PC-9 (cell line): Measurements from ENCODE around the gene NXN. TPM values are rescaled to one million over a fixed set of nuclear protein-coding genes. Genes with fewer than 3 reads are reported as not detected.

ENCODE experiments used
- BruUV-seq: library from RNA; stranded (reverse); fragments of 400-500 nt; replicated peaks from 2 replicates; lab custom pipeline; 2021; lab: Mats Ljungman, UMichigan
- CTCF ChIA-PET: fragments of 300-600 bp; sonication (Branson Sonifier 250); formaldehyde crosslinking; loops from one replicate; lab custom pipeline; 2022; ENCODE audit warnings: antibody characterized with exemption; lab: Charles Lee
- POLR2A ChIA-PET: fragments of 300-600 bp; sonication (Branson Sonifier 250); formaldehyde crosslinking; loops from one replicate; lab custom pipeline; 2022; ENCODE audit warnings: antibody characterized with exemption; ENCODE audit not compliant: unreplicated experiment; lab: Charles Lee
- DNase-seq, 2 experiments: peaks; one replicate each; pipeline versions ENCODE4 v3.0.0 to v3.0.0-alpha.2; 2015 to 2022; ENCODE audit warnings: mixed read lengths in 1 of 2
- H2AFZ ChIP-seq: fragments of 200-600 bp; sonication (generic); 2 replicates; pipeline ENCODE4 v1.8.1; 2017; ENCODE audit warnings: antibody characterized with exemption
- H3F3A ChIP-seq: fragments of 200-600 bp; sonication (generic); 2 replicates; pipeline ENCODE4 v1.8.1; 2017; ENCODE audit warnings: antibody characterized with exemption, mild to moderate bottlenecking, low read depth; ENCODE audit not compliant: insufficient read depth
- H3K27ac ChIP-seq: fragments of 200-600 bp; sonication (generic); 2 replicates; pipeline ENCODE4 v1.6.1; 2016; ENCODE audit warnings: mixed run types
- H3K27me3 ChIP-seq: fragments of 200-600 bp; sonication (generic); 2 replicates; pipeline ENCODE4 v1.6.1; 2016; ENCODE audit warnings: low read depth, mixed run types; ENCODE audit not compliant: insufficient read depth
- H3K36me3 ChIP-seq: fragments of 200-600 bp; sonication (generic); 2 replicates; pipeline ENCODE4 v1.6.1; 2016; ENCODE audit warnings: low read depth, mixed run types
- H3K4me1 ChIP-seq: fragments of 200-600 bp; sonication (generic); replicated peaks from 2 replicates; pipeline ENCODE4 v1.6.1; 2016; ENCODE audit warnings: mixed run types; ENCODE audit not compliant: insufficient read depth
- H3K4me2 ChIP-seq: fragments of 200-600 bp; sonication (generic); 2 replicates; pipeline ENCODE4 v1.6.1; 2017; ENCODE audit warnings: mixed run types
- H3K4me3 ChIP-seq: fragments of 200-600 bp; sonication (generic); 2 replicates; pipeline ENCODE4 v1.6.1; 2016; ENCODE audit warnings: mixed run types
- H3K79me2 ChIP-seq: fragments of 200-600 bp; sonication (generic); 2 replicates; pipeline ENCODE4 v1.6.1; 2017; ENCODE audit warnings: low read depth, mixed run types
- H3K9me2 ChIP-seq: fragments of 200-600 bp; sonication (generic); 2 replicates; pipeline ENCODE4 v1.8.1; 2017; ENCODE audit warnings: mild to moderate bottlenecking; ENCODE audit not compliant: insufficient read depth
- H3K9me3 ChIP-seq: fragments of 200-600 bp; sonication (generic); 2 replicates; pipeline ENCODE4 v1.8.1; 2016; ENCODE audit warnings: low read depth; ENCODE audit not compliant: insufficient read depth
- H4K20me1 ChIP-seq: fragments of 200-600 bp; sonication (generic); 2 replicates; pipeline ENCODE4 v1.8.1; 2017; ENCODE audit not compliant: insufficient read depth
- EZH2 ChIP-seq: fragments of 200-600 bp; sonication (generic); IDR thresholded peaks from 2 replicates; pipeline ENCODE4 v1.8.0; 2017; ENCODE audit warnings: antibody characterized with exemption, low read depth
- intact Hi-C: fragments of 100-400 bp; cut with micrococcal nuclease; formaldehyde crosslinking; loops from one replicate; pipeline ENCODE4 v1.10.0; 2022; ENCODE audit not compliant: unreplicated experiment
- total RNA-seq: library from RNA; stranded (reverse); gene quantifications from 2 replicates; pipeline ENCODE4 v1.2.3, GENCODE V29; 2021
- TF ChIP-seq, protein P1 (sequence below): fragments of 200-600 bp; sonication (generic); conservative IDR thresholded peaks from 2 replicates; pipeline ENCODE4 v1.6.1; 2017; ENCODE audit warnings: mixed run types, antibody characterized with exemption, mild to moderate bottlenecking, moderate library complexity

Gene NXN
- total RNA-seq, 1 experiment from 2014 or later, result 59.8 TPM

DNA sequence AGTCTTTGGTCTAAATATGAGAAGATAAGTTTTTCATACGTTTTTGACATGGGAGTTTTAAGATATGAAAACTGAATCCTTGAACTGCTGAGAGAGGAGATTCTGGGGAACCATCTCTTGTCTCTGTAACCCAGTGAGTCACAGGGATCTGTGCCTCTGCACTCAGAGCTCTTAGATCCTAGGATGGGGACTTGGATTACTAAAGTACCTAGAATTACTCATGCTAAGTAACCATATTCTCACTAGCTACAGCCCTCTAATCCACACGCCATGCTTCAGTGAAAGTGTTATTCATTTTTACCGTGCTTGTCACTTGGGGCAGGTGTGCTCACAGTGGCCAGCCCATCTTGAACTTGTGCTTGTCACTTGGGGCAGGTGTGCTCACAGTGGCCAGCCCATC lies 195.4 kb downstream of the NXN start:
- Histone ChIP-seq H3K9me3 (no peaks in the 10 kb centered on the region), H3K9me2 (no peaks in the 10 kb centered on the region), H3F3A (peaks cover 5% of the 10 kb centered on the region; the same call in 1 of the 2 replicates), H3K79me2 (peaks cover 66% of the 10 kb centered on the region), H3K36me3 (0 out of 2 replicates have a peak, but pooled peaks cover 10% of the 10 kb centered on the region), H3K4me2 (peak overlapping the region; percentile 90), H2AFZ (no peak overlapping the region), H3K4me1 (peaks cover 17% of the 10 kb centered on the region), H3K4me3 (peak overlapping the region; percentile 92; the same call in 1 of the 2 replicates), H4K20me1 (no peaks in the 10 kb centered on the region; the same call in none of the 2 replicates), H3K27me3 (no peaks in the 10 kb centered on the region), H3K27ac (no peak overlapping the region)
- POLR2A ChIA-PET, result no interaction called here
- TF ChIP-seq, protein P1, sequence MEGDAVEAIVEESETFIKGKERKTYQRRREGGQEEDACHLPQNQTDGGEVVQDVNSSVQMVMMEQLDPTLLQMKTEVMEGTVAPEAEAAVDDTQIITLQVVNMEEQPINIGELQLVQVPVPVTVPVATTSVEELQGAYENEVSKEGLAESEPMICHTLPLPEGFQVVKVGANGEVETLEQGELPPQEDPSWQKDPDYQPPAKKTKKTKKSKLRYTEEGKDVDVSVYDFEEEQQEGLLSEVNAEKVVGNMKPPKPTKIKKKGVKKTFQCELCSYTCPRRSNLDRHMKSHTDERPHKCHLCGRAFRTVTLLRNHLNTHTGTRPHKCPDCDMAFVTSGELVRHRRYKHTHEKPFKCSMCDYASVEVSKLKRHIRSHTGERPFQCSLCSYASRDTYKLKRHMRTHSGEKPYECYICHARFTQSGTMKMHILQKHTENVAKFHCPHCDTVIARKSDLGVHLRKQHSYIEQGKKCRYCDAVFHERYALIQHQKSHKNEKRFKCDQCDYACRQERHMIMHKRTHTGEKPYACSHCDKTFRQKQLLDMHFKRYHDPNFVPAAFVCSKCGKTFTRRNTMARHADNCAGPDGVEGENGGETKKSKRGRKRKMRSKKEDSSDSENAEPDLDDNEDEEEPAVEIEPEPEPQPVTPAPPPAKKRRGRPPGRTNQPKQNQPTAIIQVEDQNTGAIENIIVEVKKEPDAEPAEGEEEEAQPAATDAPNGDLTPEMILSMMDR, result no peak
- TF ChIP-seq EZH2, result no peak
- CTCF ChIA-PET, result no interaction called here
- intact Hi-C loops, result loop anchor here (5.0 kb wide), 1 partner anchor 213 kb away; the partner anchor contains the start of gene TIMM22
- DNase-seq, result no peak
- BruUV-seq, result no TSS peak

DNA sequence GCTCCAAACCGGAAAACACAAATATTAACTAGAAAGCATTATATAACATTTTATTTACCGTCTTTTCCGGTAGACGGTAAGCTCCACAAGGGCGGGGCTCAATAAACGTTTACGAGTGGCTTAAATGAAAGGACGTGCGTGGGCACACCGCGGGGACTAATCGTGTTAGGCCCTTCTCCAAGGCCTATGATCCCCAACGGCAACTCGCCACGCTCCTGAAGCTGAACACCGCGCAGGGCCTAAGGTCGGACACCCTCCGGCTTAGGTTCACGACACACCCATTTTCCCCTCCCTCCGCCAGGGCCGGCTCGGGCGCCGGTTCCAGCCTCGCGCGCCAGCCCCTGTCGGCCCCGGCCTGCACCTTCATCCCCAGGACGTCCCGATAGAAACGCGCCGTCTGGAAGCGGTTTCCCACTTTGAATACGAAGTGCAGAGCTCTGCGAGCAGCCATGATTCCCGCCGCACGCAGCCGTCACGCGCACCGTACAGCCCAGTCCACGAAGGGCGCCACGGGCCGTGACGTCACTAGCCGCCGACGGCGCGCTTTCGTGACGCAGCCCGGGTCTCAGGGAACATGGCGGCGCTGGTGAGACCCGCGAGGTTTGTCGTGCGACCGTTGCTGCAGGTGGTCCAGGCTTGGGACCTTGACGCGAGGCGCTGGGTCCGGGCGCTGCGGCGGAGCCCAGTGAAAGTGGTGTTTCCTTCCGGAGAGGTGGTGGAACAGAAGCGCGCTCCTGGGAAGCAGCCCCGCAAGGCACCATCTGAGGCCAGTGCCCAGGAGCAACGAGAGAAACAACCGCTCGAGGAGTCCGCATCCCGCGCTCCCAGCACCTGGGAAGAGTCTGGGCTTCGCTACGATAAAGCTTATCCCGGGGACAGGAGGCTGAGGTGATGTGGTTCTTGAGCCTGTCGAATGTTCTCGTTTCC lies 197.5 kb downstream of the NXN start, which contains the start of the genes GLOD4 and MRM3:
TSS of gene GLOD4 (minus strand) at position 476 of the 927 bp plus-strand sequence. CDS start at position 451, 25 bp downstream.
TSS of gene MRM3 (plus strand) at position 549 of the 927 bp plus-strand sequence. CDS start at position 575, 26 bp downstream.
- Histone ChIP-seq H3K27ac (peak within 1 kb of the TSS; percentile 47), H3K27me3 (no peaks in the 10 kb centered on the region), H3K4me2 (peak within 1 kb of the TSS; percentile 90), H3F3A (no peaks in the 10 kb centered on the region; the same call in 1 of the 2 replicates), H3K9me2 (no peaks in the 10 kb centered on the region), H3K36me3 (0 out of 2 replicates have a peak, but pooled peaks cover 12% of the 10 kb centered on the region), H2AFZ (peak within 1 kb of the TSS; percentile 96), H3K4me1 (peaks cover 17% of the 10 kb centered on the region), H4K20me1 (peaks cover 3% of the 10 kb centered on the region; the same call in 1 of the 2 replicates), H3K4me3 (peak within 1 kb of the TSS; percentile 92), H3K79me2 (peaks cover 72% of the 10 kb centered on the region), H3K9me3 (no peaks in the 10 kb centered on the region)
- intact Hi-C loops, result loop anchor here (2.0 to 5.0 kb wide), 2 partner anchors 199 to 215 kb away; partner anchors contain the start of gene TIMM22
- CTCF ChIA-PET, result interaction anchor here (1.4 to 2.6 kb wide), 2 partner anchors 198 to 214 kb away, joined by 4 to 13 read pairs; partner anchors contain the start of genes NXN and TIMM22
- POLR2A ChIA-PET, result interaction anchor here (0.5 to 0.8 kb wide), 6 partner anchors 43 to 215 kb away, joined by 3 to 5 read pairs (median 4); partner anchors contain the start of gene TIMM22
- TF ChIP-seq, protein P1, result 0 out of 2 replicates have a peak, but pooled peaks have one; percentile 16
- TF ChIP-seq EZH2, result no peak
- peak; percentile 67 to 90 for DNase-seq
- TSS peak; percentile 56 for BruUV-seq

DNA sequence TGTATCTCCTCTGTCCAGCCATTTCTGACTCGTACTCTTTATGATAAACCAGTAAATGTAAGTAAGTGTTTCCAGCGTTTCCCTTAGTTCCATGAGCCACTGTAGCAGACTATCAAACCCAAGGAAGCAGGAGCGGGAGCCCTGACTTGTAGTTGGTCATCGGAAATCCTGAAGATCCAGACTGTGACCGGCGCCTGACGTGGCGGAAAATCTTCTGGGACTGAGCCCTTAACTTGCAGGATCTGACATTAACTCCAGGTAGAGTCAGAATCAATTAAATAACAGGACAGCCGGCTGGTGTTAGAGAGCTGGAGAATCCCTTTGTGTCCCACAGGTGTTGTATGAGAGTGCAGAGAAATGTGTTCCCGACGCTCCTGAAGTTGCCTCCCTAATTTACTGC lies 201.5 kb downstream of the NXN start:
- intact Hi-C loops, result no loop called here
- Histone ChIP-seq H4K20me1 (peaks cover 10% of the 10 kb centered on the region), H3K79me2 (peaks cover 43% of the 10 kb centered on the region), H3K9me3 (no peaks in the 10 kb centered on the region), H3K27me3 (no peaks in the 10 kb centered on the region), H3F3A (no peaks in the 10 kb centered on the region; the same call in 1 of the 2 replicates), H3K27ac (no peak overlapping the region), H3K4me3 (no peak overlapping the region), H3K9me2 (no peaks in the 10 kb centered on the region), H3K4me2 (no peak overlapping the region), H3K4me1 (peaks cover 6% of the 10 kb centered on the region), H2AFZ (no peak overlapping the region), H3K36me3 (peaks cover 26% of the 10 kb centered on the region; the same call in 1 of the 2 replicates)
- TF ChIP-seq, protein P1, result no peak
- TF ChIP-seq EZH2, result no peak
- ChIA-PET CTCF (no interaction called here), POLR2A (no interaction called here)
- BruUV-seq, result no TSS peak
- no peak for DNase-seq
